Measurements from ENCODE around the gene SDC3. TPM values are rescaled to one million over a fixed set of nuclear protein-coding genes. Genes with fewer than 3 reads are reported as not detected.

SDC3 gene
- total RNA-seq, 1 donor from 2014 or later = 3.3 TPM

DNA sequence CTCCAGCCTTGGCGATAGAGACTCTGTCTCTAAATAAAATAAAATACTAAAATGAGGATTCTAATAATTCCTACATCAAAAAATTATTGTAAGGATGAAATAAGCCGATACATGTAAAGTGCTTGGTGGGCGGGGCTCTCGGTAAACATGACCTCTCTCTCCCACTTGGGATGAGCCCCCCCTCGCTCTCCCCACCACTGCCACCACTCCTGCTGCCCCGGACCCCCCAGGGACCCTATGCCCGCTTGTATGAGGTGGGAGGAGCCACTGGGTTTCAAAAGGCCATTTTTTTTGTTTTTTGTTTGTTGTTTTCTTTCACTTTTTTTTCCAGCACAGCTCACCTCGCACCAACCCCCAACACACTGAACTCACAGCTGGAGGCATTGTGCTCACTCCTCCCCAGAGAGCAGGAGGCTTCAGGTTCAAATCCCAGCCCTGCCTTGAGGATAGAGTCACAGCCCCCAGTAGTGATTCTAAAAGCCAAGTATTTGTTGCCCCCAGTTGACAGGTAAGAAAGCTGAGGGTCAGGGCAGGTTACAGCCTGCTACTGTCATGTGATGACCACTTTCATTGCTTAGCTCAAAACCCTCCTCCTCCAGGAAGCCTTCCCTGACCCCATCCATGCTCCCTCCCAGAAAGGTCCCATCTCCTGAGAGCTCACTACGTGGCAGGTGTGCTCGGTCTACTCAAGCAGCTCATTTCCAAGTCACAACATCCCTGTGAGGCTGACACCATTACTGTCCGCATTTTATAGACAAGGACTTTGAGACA is 4.2 kb downstream of the SDC3 start:
- ATAC-seq = no peak

DNA sequence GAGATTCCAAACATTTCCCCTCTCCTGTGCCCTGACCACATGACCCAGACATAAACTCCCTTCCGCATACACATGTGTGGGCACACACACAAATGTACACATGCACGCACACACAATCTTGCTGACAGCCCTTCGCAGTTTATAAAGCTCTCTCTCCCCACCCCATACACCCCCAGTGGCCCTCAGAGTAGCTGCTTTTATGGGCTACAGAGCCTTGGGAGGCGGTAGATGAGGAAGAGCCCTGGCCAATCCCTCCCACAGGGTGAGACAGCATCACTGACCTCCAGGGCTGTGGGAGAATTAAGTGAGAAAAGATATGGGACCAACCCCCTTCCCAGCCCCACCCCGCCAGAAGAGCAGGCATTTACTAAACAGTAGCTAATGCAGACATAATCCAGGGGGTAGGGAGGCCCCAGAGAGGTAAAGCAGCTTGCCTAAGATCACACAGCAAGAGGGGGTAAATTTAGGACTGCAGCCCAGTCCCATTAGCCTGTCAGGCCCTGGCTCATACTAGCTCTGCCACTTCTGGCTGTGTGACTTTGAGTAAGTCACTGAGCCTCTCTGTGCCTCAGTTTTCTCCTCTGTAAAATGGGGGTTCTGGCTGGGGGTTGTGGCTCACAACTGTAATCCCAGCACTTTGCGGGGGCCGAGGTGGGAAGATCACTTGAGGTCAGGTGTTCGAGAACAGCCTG is 5.1 kb downstream of the SDC3 start:
- no peak for ATAC-seq

DNA sequence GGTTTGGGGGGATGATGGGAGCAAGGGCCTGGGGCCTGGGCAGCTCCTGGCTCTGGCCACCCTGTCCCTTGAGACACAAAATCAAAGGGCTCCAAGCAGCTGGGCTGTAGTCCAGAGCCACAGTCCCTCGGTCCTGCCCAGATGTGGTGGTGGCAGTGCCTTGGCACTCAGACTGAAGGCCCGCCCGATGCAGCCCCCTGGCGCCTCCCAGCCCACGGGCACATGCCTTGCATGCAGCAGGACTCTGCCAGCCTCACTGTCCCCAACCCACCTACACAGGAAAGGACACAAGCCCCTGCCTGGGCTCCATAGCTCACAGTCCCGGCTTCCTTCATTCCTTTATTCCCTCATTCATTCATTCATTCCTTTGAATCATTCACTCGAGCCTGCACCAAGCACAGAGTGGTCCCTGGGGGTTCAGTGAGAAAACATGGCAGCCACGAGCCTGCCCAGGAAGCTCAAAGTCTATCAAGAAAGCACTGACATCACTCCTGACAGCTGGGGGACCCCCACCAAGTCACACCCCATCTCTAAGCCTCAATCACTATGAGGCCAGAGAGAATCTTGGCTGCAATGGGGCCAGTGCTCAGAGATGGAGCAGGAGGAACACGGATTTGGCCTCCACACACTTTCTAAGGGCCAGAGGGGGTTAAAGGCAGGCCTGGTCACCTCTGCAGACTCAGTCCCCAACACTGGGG is 5.8 kb downstream of the SDC3 start:
- ATAC-seq = no peak

DNA sequence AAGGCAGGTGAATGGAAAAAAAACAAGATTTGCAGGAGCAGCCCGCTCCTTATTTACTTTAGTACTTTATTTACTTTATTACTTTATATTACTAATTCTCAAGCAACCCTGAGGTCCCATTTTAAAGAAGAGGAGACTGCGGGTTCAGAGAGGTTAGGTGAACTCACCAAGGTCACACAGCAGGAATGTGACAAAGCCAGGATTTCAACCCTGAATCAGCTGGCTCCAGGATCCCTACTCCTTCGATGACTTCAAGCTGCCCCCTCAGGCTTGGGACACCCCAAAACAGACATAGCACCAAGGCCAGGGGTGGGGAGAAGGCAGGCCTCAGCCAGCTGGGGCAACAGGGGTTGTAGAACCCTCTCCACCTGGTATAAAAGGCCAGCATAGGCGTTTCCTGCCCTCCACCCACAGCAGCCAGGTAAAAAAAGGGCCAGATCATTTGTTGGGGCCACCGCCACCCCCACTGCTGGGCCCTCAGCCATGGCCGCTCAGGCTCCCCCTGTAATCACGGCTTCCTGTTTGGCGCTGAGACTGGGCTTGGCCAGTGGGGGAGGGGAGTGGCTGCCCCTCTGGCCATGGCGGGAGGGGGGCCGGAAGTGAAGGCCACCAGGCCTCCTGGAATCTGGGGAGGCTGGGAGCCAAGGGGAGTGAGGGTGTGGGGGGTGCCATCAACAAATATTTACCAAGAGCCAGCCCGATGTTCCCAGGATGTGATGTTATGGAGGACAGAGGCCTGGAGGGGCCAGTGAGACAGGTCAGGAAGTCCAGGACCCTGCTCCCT is 6.6 kb downstream of the SDC3 start:
- no peak for ATAC-seq

DNA sequence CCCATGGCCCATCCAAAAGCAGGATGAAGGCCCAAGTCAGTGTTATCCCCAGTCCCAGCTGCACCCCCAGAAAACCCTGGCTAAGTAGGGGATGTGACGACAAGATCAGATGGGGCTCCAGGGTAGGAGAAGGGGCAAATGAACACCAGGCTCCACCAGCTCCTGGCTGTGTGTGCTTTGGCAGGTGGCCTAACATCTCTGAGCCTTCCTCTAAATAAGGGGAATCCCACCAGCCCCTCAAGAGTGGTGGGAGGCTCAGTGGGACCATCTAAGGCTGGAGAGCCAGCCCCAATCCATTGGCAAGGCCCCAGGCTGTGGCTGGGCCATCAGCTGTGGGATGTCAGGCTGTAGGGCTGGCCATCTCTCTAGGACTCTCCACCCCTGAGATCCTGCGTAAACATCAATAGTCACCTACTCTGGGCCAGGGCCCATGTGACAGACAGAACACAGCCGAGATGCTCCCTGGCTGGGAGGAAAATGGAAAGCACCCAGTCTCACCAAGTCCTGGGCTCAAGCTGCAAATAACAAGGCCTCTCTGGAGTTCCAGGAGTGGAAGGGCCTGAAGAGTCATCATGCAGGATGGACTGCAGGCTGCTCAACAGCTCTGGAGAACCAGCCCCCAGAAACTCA is 7.5 kb downstream of the SDC3 start:
- no peak for ATAC-seq

DNA sequence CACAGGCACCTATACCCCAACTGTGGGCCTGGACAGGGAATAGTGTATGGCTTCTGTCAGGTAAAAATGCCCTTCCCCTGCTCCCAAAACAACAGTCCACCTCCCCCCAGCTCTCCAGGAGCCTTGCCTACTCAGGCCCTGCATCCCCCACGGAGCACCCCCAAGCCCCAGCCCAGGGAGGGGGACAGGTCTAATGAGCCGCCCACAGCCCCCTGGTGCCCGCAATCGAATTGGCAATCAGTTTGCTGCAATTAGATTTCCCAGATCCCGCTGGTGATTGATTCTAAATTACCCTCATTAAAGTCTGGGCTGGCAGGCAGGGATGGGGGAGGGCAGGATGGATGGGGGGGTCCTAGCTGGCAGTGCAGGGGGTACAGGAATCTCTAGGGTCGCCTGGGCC is 8.1 kb downstream of the SDC3 start:
- no peak for ATAC-seq

DNA sequence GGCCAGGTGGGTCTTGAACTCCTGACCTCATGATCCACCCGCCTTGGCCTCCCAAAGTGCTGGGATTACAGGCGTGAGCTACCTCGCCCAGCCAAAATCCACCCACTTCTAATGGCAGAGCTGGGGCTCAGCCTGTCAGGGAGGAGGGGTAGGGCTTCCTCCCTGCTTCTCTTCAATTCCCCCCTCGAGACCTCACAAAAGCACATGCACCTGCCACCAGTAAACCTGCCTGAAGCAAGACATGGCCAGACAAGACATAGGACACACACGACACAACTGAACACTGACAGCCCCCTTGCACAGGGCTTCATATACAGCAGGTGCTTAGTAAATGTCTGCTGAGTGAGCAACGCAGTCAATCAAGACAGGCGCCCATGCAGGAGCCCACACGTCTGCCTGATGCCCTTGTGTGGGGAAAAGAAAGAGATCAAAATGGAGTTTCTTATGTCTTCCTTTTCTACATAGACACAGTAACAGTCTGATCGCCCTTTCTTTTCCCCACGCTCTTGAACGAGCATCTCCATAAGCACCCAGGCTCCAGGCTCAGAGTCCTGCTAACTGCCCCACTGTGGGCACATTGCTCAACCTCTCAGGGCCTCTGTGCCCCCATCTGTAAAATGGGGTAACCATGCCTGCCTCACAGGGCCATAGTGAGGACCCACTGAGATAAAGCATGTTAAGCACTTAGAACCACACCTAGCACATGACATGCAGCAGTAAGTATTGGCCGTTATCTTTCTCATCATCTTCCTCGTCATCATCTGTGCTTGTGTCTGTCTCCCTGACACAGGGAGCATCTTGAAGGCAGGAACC is 8.8 kb downstream of the SDC3 start:
- no peak for ATAC-seq

DNA sequence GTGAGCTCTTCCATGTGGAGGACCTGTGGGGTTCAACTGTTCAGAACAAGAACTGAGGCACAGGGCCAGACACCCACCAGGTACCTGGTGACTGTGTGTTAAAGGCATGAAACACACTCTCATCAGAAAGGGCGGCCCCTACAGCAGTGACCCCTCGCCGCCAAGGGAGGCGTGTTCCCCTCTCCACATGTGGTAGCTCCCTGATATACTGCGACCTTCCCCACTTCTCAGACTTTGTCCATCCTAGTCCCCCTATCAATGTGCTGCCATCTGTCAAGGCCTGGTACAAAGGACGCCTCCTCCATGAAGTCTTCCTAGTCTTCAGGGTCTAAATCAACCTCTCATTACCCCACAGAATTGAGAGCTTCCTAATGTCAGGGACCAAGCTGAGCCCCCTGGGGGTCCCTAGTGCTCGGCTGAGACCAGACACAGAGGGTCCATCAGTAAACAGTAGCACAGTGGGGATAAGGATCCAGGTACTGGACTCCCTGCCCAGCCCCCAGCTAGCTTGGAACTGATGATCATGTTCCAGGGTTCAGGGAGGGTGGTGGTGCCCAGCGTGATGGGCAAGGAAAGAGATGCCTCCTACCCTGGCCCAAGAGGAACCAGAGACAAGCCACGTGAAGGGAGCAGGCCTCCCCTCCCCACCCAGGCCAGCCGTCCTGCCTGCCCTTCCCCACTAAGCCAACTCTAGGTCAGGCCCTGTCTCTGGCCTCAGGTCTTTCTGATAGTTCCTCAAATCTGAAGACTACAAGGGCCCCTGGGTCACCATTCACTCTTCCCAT is 10.3 kb downstream of the SDC3 start:
- ATAC-seq = no peak

DNA sequence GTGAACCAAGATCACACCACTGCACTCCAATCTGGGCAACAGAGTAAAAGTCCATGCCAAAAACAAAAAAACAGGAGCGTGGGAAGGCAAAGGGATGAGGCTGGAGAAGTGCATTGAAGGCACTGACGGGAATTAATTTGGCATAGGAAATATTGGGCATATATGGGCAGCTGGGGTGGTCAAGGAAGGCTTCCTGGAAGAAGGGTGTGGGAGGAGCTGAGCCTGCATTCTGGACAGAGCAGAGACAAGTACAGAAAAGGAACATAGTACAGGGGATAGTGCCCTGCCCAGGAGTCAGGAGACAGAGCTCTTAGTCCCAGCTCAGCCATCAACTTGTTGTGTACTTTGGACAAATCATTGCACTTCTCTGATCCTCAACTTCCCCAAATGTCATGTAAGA is 11.7 kb downstream of the SDC3 start:
- no peak for ATAC-seq

DNA sequence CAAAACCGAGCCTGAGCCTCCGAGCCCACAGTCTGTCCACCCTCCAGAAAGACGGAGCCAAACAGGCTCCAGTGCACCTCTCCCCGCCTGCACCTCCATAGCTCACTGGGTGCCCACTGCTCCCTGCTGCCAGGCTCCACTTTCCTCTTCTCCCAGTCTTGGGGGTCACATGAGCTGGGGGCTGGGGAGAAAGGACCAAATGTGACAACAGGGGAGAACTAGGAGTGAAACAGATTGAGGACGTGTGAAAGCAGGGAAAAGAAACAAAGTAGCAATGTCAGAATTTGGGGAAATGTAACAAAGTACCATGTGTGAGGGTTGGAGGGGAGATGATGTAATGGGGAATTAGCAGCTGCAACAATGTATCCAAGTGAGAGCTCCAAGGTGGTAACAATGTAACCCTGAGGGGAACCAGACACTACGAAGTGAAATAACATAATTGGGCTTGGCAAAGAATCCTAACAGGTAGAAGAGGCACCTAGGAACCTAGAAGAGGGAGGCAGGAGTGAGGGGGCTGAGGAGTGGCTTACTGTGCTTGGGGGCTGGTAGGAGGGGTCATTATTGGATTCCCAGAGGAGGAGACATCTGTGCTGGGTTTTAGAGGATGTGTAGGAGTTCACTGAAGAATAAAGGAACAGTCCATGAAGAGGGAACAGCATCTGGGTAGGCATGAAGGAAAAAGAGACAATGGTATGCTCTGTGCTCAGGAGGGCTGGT is 12.5 kb downstream of the SDC3 start:
- ATAC-seq = no peak

DNA sequence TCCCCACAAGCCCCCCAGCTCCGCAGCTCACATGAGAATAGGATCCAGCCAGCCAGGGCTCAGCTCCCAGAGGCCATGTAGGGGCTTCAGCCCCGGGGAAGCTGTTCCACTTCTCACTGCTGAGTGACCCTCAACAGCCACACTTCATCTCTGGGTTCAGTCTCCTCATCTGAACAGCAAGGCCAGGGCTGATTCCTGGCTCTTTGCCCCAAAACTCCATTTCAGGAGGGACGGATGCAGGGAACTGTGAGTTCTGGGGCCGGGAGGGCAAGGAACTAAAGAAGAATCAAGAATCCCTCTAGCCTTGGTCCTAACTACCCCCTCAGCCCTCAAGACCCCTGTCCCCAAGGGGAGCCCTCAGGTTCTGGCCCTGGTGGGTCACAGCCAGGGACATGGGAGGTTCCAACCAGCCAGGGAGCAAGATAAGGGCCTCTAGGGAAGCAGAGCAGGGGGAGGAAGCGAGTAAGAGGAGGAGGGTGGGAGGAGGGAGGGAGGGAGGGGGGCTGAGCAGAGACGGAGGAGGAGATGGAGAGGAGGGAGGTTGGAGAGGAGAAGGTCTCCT is 13.1 kb downstream of the SDC3 start:
- ATAC-seq = no peak

DNA sequence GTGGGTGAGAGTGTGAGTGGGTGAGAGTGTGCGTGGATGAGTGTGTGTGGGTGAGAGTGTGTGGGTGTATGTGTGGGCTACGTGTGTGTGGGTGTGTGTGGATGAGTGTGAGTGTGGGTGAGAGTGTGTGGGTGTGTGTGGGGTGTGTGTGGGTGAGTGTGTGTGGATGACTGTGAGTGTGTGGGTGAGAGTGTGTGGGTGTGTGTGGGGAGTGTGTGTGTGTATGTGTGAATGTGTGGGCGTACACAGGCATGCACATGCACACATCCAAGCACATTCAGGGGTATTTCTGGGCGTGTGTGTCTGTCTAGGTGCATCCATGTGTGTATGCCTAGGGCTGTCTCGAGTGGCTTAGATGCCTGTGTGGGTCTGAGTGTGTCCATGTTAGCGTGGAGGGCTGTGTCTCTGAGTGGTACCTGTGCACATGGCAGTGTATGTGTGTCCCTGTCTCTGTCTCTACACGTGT is 14.0 kb downstream of the SDC3 start:
- ATAC-seq = no peak

DNA sequence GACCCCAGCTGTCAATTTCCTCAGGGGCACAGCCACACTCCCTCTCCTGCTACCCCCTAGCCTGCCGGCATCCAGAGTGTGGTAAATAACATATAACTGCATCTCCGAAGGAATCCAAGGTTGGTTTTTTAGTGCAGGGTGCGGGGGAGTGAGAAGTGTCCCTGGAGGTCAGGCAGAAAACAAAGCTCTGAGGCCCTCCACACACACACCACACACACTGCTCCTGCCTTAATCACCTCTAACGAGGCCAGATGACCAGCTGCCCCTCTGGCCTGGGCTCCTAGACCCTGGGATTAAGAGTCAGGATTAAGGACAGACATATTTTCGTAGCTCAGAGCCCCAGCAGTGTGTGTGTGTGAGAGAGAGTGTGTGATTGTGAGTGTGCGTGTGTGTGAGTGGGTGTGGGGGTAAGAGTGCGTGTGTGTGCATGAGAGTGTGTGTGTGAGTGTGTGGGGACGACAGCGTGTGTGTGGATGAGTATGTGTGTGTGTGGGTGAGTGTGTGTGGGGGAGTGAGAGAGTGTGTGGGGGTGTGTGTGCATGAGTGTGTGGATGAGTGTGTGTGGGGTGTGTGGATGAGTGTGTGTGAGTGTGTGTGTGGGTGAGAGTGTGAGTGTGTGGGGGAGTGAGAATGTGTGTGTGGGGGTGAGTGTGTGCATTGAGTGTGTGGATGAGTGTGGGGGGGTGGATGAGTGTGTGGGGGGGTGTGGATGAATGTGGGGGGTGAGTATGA is 14.6 kb downstream of the SDC3 start:
- ATAC-seq = no peak

DNA sequence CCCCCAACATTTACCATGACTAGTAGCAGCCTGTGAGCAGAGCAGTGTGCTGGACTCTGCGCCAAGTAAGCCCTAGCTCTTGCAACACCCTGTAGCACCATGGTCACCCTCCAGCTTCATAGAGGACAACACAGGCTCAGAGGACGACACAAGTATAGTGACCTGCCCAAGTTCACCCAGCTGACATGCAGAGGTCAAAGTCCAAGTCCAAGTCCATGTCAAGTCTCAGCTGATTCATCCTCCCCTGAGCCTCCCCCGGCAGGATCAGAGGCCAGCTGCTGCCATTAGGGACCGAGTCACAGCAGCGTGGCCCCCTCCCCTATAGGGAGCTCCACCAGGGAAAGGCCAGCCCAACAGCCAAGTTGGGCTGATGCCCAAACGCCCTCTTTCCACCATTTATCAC is 15.9 kb downstream of the SDC3 start:
- no peak for ATAC-seq

DNA sequence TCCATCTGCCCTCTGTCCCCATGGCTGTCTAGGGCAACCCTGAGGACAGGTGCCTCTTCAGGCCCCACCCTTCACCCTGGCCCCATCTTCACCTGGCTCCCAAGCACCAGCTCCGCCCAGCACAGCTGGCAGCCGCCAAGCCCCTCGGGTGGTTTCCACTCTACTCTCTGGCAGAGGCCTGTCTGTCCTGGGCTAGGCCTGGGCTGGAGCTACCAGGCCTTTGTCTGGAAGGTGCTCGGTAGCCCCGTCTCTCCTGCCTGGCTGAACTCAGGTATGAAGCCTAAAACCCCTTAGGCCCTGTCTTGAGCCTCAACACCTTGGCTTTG is 17.4 kb downstream of the SDC3 start:
- ATAC-seq = no peak

DNA sequence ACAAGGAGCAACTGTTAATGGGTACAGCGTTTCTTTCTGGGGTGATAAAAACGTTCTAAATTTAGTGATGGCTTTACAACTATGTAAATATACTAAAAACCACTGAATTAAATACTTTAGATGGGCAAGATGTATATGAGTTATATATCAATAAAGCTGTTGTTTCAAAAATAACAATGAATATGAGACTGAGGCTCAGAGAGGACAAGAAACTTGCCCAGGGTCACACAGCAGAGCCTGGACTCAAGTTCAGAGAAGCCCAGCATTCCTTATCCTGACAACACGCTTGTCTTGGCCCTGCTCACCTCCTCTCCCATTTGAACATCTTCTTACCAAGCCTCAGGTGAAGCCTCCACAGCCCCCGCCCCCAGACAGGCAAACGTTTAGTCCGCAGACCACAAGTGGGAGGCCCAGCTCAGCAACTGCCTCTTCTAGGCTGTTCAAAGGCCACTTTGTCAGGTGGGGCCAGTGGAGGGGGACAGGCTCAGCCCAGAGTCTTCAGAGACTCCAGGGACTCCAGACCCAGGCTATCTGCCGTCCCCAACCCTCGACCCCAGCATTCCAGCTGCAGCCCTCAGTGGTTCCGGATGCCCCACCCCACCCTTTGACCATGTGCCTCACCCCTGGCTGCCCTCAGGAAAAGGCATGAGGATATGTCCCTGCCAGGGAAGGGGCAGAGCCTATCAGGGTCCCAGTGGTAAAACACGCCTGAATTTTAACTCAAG is 17.9 kb downstream of the SDC3 start:
- ATAC-seq = no peak

DNA sequence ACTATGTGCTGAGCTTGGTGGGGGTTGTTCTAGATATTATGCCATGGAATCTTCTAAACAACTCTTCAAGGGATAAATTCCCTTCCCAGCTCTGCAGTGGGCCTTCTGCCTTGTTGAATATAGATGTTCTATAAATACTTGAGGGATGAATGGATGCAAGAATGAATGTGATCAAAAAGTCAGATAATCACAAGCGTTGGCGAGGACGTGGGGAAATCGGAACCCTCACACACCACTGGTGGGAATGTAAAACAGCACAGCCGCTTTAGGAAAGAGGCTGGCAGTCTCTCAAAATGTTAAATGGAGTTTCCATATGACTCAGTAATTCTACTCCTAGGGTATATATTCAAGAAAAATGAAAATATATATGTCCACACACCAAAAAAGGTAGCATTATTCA is 19.0 kb downstream of the SDC3 start:
- ATAC-seq = no peak

DNA sequence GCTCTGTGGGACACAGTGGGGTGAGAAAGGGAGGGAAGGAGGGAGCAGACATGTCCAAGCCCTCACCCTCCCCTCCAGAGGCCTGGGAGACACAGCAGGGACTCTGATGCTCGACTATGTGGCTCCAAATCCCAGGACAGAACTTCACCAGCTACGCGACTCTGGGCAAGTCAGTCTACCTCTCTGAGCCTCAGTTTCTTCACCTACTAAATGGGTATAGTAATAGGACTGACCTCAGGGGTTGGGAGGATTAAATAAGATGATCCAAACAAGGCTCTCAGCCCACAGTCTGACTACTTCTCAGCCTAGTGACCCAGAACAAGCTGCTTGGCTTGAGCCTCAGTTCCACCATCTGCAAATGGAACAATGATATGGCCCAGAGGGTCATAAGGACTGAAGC is 19.6 kb downstream of the SDC3 start:
- no peak for ATAC-seq

Data from esophagus mucosa (tissue), 1 donor.